Activated CD4-positive, alpha-beta T cell treated with anti-CD3 and anti-CD28 coated beads, Interleukin-2, amount 50 U/mL, for 48 hours (primary cell): ENCODE measurements around the gene VWA3A.
"Not testable (repeated sequence)": the region's sequence is repeated elsewhere in the genome, so short reads cannot be mapped to it uniquely, and the experiment has no call there.

ENCODE experiments used
- DNase-seq, 2 experiments: peaks; one replicate each; pipeline ENCODE4 v3.0.0-alpha.2; 2020

VWA3A gene

DNA sequence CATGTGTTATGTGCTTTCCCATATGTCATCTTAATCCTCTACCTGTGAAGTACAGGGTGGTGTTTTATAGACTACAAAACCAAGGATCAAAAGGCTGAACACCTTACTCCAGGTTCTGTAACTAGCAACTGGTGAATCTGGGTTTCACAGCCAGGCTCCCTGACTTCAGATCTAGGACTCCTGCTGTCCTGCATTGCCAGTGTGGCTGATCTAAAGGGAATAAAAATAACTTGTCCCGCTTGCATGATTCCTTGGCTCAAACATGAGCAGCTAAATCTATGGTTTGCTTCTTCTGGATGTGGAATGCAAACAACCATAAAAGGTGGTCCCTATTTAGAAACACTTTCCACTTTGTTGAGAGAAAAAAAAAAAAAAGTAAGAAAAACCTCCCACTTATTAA, 3.7 kb upstream of the VWA3A start:
- DNase-seq: no peak

DNA sequence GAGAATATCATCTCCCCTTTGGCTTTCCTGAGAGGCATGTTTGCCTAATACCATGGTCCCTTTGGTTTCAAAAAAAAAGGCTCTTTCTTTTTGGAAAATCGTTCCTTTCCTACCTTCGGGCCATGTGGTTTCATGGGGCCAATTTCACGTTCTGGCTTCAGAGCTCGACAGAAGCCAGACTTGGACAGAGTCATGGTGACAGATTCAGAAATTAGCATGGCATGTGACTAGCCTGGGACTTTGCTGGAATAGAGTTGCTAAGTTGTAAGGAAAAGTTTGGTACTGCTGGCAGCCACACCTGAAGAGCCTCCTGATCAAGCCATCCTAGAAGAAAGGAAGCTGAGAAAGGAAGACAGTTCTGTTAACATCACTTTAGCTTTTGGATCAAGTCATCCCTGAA, 2.4 kb upstream of the VWA3A start:
- no peak for DNase-seq

DNA sequence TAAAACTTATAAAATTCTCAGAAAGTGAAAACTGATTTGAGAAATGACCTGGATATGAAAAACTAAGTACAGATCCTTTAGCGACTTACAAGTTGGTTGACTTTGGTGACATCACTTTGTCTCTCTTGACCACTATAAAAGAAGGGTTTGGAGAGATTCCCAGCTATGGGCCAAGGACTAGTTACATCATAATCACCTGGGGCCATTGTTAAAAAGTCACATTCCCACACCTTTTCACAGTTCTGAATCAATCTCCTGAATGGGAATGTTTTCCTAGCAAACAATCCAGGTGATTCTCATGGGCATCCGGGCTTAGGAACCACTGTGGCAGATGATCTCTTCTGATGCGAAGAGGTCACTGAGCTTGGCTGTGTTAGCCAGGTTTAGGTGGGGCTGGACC, 620 bp upstream of the VWA3A start:
- no peak for DNase-seq

DNA sequence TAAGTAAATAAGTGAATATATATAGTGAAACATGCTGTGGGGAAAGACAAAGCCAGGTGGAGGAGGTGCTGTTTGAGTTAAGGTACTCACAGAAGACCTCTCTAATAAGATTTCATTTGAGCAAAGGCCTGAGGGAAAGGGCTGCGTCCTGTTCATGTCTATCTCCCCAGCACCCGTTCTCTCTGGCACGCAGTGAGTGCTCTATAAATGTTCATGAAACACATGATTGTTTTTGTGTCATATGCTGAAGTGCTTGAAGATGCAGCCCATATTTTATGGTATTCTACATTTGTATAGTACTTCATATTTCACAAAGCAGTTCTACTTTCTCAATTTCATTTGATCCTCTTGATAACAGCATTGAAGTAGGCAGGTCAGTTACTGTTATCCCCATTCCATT, 990 bp downstream of the VWA3A start:
- no peak for DNase-seq

DNA sequence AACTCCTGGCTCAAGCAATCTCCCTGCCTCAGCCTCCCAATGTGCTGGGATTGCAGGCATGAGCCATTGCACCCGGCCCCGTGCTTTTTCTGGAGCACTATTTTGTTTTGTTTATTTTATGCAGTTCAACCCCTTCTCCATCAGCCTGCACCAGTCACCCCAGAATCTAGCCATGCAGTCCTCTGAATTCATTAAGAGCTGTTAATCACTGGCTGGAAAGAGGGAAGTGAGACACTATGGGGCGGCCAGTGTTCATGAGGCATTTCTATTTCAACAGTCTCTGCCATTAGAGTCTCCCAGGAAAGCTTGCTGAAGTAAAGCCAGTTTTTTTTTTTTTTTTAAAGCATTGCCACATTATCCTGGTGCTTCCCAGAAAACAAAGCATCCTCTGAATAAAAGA, 1.7 kb downstream of the VWA3A start:
- no peak for DNase-seq

DNA sequence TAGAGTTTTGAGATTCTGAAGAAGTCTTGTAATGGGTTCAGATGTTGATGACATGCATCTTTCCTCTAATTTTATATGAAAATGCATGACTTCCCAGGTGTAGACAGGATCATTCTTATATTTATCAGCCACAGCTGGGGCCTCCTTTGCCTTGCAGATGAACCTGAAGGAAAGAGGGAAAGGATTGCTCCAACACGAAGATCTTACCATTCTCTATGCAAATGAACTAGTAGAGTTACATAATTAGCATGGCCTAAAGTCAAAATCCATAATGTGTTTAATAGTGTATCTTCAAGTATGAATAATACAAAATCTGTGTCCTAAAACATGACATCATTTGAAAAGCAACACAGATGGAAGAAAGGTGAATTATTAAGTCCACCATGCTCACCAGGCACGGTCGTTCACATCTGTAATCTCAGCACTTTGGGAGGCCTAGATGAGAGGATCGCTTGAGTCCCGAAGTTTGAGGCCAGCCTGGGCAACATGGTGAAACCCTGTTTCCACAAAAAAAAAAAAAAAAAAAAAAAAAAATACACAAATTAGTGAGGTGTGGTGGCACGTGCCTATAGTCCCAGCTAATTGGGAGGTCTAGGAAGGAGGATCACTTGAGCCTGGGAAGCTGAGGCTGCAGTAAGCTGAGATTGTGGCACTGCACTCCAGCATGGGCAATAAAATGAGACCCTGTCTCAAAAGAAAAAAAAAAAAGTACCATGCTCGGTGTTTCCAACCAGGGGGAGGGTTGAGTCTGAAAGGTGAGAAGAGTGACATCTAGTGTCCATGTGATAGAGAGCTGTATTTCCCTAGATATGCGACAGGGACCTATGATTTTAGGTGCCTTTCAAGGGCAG, 6.3 kb downstream of the VWA3A start:
- DNase-seq: no peak

DNA sequence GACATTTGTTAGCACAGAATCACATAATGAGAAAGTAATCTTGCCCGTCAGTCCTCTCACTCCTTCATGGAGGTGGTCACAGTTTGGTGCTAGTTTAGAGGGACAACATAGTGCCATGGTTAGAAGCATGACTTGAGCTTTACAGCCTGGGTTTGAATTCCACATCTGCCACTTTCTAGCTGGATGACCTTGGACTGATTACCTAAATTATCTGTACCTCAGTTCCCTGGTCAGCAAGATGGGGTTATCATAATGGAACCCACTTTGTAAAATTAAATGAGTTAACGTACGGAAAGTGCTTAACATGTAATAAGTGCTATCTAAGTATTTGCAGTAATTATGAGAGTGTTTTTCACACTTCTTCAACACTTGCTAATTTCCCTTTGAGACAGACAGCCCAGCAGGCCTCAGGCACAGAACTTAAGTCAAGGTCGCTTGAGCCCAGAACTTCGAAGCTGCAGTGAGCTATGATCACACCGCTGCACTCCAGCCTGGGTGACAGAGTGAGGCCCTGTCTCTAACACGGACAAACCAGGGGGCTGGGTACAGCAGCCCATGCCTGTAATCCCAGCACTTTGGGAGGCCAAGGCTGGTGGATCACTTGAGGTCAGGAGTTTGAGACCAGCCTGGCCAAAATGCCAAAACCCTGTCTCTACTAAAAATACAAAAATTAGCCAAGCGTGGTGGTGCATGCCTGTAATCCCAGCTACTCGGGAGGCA, 7.1 kb downstream of the VWA3A start:
- DNase-seq: no peak

DNA sequence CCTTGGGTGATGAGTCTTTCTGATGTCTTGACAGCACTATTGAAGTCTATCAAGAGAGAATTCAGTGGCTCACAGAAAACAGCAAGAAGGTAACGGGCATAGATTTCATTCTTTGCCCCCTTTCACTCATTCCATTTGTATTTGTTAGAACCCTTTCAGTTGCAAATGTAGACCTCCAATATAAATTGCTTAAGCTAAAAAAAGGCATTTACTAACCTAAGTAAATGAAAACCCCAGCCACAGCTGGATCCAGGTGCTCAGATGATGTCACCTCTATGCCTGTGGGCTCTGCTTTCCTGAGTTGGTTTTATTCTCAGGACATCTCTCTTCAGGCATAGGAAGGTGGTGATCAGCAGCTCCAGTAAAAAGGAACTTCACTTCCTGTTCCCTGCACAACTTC, 11.1 kb downstream of the VWA3A start:
- no peak for DNase-seq

DNA sequence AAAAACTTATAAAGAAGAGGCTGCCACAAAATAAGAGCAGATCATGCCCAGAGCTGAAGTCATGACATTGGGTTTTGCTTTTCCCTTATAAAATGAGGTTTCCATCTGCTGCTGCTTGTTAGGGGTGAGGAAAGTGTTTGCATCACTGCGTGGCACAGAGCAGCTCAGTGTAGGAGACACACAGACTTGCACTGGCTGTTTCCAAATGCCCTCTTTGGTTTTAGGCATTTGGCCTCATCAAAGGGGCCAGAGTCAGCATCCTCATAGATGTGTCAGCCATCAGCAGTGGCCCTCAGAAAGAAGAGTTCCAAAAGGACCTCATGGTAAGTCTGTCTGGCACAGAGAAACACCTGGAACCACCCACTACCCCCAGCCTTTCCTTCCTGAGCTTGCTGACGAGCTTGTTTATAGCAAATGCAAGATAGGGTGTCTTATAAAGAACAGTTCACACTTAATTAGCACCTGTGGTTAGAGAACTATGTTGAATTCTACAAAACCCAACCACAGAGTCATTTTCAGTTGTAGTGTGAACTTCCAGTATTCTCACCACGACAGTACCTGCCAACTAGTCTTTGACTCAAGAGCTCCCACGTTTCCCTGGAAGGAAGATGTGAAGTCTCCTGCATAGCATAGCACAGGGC, 17.0 kb downstream of the VWA3A start:
- DNase-seq: no peak

DNA sequence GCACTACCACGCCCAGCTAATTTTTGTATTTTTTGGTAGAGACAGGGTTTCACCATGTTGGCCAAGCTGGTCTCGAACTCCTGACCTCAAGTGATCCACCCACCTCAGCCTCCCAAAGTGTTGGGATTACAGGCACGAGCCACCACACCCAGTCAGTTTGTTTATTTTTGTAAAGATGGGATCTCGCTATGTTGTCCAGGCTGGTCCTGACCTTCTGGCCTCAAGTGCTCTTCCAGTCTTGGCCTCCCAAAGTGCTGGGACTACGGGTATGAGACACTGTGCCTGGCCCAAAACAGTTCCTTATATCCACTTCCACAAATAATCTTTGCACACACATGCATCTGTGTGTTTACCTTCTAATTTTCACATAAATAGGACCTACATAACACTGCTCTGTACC, 19.3 kb downstream of the VWA3A start:
- DNase-seq: not testable (repeated sequence)

DNA sequence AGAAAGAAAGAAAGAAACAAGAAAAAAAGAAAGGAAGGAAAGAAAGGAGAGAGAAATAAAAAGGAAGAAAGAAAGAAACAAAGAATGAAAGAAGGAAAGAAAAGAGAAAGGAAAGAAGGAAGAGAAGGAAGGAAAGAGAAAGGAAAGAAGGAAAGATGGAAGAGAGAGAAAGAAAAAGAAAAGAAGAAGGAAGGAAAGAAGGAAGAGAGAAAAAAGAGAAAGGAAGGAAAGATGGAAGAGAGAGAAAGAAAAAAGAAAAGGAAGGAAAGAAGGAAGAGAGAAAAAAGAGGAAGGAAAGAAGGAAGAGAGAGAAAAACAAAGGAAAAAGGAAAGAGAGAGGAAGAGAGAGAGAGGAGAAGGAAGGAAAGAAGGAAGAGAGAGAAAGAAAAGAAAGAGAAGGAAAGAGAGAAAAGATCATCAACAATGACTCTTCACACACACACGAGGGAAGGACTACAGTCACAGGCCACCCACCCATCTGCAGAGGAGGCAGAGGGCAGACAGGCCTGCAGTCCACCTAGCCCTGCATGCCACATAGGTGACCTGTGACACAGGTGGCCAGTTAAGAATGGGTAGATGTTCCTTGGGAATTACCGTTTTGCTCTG, 23.9 kb downstream of the VWA3A start:
- DNase-seq: no peak

DNA sequence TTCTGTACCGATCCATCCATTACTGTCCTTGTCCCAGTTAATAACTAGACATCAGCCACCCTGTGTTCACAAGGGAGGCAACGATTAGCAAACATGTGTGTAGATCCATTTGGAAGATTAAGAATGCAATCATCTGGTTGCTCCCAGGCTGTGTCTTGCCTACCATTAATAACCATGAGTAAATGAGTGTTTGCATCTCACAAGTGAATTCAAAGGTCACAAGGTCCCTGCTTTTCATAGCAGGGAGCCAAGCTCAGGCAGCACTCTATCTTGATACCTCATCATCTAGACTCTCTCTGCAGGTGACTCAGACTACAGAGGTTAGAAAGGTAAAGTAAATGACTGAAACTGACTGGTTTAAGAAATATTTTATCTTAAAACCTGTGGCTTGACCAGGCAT, 25.3 kb downstream of the VWA3A start:
- DNase-seq: no peak

DNA sequence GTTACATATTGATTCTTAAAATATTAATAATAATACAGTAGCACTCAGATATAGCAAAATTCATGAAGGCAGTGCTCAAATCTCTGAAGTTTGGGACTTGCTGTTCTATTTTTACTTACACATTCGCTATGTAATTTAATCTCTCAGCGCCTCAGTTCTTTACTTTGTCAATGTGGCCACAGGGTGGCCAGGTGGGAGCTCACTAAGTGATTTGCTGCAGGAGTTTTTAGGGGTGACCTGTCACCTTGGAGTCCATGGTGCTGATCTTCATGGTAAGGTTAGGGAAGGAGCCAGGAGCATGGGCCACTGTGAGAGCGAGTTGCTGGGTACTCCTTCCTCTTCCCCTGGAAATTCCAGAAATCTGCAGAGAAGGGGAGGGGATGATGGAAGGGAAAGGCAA, 28.1 kb downstream of the VWA3A start:
- DNase-seq: no peak

DNA sequence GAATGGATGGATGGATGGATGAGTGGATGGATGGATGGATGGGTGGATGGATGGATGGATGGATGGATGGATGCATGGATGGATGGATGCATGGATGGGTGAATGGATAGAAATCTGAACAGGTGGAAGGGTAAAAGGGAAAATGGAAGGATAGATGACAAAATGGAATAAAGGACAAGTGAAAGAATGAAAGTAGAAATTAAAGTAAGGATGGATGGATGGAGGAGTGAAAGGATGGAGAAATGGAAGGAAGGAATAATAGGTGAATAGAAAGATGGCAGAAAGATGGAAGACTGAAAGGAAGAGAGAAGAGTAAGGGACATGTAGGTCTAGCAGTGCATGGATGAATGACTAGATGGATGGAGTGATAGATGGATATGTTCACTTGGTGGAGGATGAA, 29.9 kb downstream of the VWA3A start:
- no peak for DNase-seq

DNA sequence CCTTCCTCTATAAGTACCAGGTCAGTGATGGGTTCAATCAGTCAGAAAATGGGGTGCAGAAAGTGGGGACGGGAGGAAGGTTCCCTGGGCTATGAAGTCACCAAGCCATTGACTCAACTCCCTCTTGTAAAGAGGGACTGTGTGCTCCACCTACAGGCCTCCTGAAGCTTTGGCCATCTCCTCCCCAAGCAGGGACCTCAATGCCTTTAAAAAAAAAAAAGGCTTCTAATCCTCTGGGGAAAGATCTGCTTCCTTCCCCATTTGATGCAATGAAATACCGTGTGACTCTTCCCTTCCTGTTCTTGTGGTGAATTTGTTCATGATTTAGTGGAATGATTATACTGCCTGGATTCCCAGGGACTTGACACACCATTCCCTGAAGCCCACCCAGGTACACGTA, 30.8 kb downstream of the VWA3A start:
- DNase-seq: no peak

DNA sequence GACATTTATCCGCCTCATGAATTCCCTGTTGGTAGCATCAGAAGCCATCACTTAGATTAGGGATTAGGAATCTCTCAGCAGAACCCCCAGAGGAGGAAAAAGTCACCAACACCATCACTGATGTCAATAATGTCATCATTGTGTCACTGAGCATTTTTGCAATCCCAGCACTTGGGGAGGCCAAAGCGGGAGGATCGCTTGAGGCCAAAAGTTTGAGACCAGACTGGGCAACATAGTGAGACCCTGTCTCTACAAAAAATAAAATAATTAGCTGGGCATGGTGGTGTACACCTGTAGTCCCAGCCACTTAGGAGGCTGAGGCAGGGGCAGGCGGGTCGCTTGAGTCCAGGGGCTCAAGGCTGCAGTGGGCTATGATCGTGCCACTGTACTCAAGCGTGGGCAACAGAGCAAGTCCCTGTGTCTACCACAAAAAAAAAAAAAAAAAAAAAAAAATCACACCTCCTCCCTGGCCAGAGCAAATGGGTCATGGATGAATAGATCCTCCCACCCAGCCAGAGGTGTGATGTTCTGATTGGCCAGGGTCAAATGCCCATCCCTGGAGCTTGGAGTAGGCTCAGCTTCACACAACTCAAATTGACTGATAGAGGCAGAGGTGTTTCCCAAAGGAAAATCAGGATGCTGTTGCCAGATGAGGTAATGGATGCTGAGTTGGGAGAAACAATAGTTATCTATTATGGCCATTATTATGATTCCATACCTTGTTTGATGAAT, 31.6 kb downstream of the VWA3A start:
- DNase-seq: no peak

DNA sequence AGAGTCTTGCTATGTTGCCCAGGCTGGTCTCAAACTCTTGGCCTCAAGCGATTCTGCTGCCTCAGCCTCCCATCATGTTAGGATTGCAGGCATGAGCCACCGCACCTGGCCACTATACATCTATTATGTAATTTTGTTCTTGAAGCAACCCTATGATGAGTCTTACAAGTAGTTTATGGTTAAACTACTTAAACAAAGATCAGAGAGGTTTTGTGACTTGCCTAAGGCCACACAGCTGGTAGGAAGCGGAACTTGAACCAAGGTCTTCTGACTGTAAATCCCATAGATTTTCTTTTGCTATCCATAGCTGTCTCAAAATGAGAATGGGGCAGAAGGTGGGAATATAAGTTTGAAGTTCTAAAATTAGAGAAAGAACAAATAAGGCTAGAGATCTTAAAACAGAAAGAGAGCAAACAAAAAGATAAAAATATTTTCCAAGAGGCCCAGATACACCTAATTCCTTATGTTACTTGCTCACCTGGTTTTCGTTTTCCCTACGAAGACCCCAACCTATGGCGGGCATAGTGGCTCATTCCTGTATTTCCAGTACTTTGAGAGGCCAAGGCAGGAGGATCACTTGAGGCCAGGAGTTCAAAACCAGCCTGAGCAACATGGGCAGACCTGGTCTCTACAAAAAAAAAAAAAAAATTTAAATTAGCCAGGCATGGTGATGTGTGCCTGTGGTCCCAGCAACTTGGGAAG, 32.4 kb downstream of the VWA3A start:
- no peak for DNase-seq

DNA sequence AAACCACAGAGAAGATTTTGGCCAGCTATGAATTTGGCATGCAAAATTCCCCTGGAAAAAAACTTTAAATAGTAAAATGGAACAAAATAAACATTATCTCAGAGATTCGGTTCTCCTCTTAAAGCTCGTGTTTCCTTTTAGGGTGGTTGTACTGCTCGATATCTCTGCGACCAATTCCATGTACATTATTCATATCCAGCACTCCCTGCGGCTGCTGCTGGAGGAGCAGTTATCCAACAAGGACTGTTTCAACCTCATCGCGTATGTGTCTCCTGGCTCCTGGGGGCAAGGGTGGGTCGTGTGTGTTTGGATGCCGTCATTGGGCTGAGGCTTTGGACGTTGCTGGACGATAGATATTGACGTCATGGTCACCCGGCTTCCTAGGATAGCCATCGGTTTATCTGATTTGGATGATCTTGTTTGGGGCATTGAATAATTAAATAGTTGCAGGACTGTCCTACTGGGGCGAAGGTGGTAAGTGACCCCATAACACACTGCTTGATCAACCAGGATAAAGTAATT, 33.8 kb downstream of the VWA3A start:
- DNase-seq: no peak

DNA sequence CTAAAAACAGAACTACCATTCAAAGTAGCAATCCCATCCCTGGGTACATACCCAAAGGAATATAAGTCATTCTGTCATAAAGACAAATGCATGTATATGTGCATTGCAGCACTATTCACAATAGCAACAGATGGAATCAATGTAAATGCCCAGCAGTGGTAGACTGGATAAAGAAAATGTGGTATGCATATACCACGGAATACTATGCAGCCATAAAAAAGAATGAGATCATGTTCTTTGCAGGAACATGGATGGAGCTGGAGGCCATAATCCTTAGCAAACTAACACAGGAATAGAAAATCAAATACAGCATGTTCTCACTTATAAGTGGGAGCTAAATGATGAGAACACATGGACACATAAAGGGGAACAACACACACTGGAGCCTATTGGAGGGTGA, 36.2 kb downstream of the VWA3A start:
- not testable (repeated sequence) for DNase-seq

DNA sequence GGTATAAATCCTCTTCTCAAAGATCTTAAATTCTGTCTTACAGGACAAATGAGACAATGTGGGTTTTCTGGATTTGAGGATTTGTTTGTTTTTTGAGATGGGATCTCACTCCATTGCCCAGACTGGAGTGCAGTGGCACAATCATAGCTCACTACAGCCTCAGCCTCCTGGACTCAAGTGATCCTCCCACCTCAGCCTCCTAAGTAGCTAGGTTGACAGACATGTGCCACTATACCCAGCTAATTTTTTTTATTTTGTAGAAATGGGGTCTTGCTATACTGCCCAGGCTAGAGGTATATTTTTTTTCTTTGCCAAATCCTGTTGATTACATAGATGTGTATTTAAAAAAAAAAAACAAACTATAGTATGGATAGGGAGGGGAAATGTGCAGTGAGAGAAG, 38.2 kb downstream of the VWA3A start:
- no peak for DNase-seq

DNA sequence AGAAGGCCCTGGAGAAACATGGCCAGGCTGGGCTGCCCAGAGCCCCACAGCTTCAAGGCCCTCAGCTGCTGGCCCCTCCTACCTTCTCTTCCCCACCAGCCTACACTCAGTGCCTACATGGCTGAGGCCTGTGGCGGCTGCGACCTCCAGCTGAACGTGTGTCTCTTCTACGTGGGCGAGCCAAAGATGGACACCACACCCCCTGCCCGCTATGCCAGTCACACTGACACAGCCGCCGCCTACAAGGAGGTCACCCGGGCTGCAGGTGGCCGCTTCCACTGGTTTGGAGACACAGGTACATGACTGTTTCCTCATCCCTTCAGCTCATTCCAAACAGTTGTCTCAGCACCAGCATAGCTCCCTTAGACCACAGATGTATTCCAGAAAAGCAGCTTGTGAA, 40.5 kb downstream of the VWA3A start:
- DNase-seq: no peak

DNA sequence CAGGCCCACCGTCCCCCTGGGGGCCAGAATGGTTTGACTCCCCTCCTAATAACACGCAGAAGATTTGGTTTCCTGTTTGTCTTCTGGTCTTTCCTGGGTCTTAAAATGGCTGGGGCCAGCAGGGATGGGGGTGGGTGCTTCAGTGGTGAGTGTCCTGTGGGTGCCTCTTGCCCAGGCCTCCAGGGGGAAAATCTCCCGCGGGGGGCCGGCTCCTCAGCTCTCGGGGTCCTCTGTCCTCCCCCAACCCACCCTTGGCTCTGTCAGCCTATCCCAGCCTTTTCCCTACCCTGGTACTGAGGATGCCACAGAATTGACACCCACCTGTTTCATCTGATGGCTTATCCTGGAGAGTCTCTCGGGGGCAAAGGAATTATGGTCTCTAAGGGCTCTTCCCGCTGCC, 46.1 kb downstream of the VWA3A start:
- no peak for DNase-seq
